AG08396 (cell line): Measurements from ENCODE around the gene MPEG1.

ENCODE experiments used
- DNase-seq: peaks from one replicate; pipeline ENCODE4 v3.0.0; 2012; ENCODE audit warnings: low spot score, mixed read lengths

The MPEG1 gene

GRCh38 chr11:59212744-59213631 lies at the start of gene MPEG1:
MPEG1 (minus strand) TSS chr11:59212927; CDS start chr11:59212865, 62 bp downstream.
- DNase-seq, result no peak

- DNase-seq, result no peak
Observed at GRCh38 chr11:59262177-59262818, 49.6 kb upstream of the MPEG1 start.

- DNase-seq, result no peak
Observed at GRCh38 chr11:59261150-59261549, 48.4 kb upstream of the MPEG1 start.

- no peak for DNase-seq
Observed at GRCh38 chr11:59259867-59260475, 47.2 kb upstream of the MPEG1 start.

DNA sequence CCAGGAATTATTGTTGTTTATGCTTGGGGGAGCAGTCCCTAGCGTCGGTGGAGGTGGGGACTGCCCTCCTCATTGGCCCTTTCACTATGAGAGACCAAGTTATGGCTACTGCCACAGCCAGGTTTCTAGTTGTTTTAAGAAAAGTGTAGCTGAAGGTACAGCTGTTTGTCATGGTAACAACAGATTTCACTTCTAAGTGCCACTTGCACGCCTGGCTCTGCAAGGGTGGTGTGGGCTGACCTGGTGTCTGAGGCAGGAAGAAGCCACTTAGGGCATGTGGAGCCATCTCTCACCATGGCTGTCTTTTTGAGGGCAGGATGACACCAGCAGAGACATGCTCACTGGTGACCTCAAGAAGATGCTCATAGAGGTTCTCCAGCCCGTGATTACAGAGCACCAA lies 46.3 kb upstream of the MPEG1 start:
- no peak for DNase-seq

GRCh38 chr11:59255281-59255680 lies 42.6 kb upstream of the MPEG1 start:
- no peak for DNase-seq

GRCh38 chr11:59254286-59254685 lies 41.6 kb upstream of the MPEG1 start:
- DNase-seq, result no peak

DNA sequence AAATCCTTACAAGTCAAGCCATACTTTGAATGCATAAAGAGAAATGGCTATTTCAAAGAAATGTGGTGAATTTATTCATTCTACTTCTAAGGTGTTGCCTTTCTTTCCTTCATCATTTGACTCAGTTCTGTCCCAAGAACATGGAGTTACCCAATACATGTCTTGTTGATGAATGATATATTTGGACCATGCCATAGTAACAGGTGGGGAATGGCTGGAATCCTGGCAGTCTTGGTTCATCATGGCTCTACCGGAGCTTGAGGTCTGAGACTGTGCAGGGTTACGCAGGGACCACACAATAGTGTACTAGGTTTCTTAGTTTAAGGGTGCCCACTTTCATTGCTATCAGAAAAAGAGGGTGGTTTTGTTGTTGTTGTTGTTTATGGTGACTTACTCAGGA lies 40.3 kb upstream of the MPEG1 start:
- DNase-seq, result no peak

- no peak for DNase-seq
Observed at GRCh38 chr11:59249535-59249934, 36.8 kb upstream of the MPEG1 start.

- DNase-seq, result peak; percentile 39
Observed at GRCh38 chr11:59247531-59248227, 35.0 kb upstream of the MPEG1 start.

- no peak for DNase-seq
Observed at GRCh38 chr11:59243633-59244032, 30.9 kb upstream of the MPEG1 start.

DNA sequence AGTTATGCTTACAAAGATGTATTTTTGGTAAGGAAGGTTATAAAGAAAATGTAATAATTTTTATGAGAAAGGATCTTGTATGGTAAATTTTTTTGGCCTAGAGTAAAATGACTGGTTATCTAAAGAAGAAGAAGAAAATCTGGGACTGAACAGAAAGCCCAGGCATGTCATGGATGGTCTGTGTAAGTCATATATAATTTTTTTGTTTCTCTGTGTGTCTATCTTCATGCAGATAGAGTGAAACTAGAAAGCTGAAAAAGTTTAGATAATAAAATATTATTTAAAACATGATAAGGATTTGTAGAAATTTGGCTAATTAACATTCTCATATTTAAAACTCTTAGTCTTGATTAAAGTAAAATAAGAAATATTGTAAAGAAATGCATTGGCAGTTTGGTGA lies 27.6 kb upstream of the MPEG1 start:
- DNase-seq, result no peak

DNA sequence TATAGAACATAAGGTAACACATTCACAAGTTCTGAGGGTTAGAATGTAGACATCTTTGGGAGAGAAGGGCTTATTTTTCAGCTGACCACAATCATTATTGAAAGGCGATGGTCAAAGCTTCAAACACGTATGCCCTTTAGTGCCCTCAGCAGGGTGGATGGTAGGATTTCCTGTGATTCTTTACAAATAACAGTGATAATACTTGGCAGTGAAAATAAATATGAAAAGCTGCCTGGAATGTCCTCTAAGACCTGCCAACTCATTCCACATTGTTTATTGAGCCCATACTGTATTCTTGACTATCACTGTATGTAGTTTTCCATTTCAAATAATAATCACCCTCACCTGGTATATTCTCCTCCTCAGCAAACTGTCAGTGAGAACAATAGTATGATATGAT lies 13.7 kb upstream of the MPEG1 start:
- DNase-seq, result no peak

GRCh38 chr11:59225017-59225416 lies 12.3 kb upstream of the MPEG1 start:
- no peak for DNase-seq

- DNase-seq, result peak; percentile 20
Observed at GRCh38 chr11:59224351-59224928, 11.7 kb upstream of the MPEG1 start.

DNA sequence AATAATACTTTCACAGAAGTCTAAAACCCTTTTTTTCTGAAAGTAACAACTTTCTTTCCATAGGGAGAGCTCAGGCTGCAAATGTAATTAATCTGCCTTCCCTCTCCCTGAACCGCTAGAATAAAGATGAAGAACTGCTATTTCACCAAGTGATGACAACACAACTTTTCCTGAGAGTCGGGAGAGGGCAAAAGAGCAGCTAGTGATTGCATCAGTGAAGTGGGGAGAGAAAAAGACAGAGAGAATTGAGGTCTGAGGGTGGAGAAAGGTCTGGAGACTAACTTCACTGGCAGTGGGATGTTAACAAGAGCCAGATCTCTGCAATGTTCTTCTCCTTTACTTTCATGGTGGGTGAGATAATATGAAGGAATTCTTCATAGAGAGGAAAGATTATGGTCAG lies 10.9 kb upstream of the MPEG1 start:
- no peak for DNase-seq

DNA sequence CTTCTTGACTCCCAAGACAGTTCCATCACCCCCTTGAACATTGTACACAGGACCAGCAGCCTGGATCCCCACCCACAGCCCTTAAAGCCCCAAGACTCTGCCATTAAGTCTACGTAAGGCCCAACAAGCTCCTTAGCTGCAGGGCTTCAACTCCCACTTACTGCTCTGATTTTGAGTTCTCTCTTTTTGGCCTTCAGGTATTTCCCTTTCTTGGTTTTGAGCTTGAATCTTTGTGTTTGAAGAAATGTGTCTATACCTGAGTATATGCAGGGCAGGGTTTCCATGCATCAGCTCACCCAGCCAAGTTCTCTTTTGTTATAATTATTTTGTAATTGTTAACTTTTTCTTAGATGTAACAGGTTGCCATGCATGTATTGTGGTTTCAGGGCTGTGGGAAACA lies 10.4 kb upstream of the MPEG1 start:
- DNase-seq, result no peak

- DNase-seq, result no peak
Observed at GRCh38 chr11:59222464-59223060, 9.8 kb upstream of the MPEG1 start.

DNA sequence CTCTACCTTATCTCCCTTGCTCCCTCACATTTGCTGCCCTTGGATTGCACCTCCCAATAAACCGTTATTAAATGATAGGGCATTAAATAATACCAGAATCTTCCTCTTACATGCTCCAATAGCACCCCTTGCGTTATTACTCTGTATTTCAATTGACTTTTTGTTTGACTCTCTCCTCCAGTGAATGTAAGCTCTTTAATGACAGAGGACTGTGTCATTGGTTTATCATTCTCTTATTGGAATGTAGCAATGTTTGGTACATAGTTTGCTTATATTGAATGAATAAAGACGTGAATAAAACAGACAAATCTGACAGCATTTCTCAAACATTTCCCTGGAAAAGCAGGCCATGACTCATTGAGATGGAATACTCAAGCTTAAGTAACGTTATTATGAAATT lies 8.7 kb upstream of the MPEG1 start:
- DNase-seq, result peak; percentile 52

- no peak for DNase-seq
Observed at GRCh38 chr11:59219836-59220235, 7.1 kb upstream of the MPEG1 start.

GRCh38 chr11:59218893-59219292 lies 6.2 kb upstream of the MPEG1 start:
- no peak for DNase-seq

DNA sequence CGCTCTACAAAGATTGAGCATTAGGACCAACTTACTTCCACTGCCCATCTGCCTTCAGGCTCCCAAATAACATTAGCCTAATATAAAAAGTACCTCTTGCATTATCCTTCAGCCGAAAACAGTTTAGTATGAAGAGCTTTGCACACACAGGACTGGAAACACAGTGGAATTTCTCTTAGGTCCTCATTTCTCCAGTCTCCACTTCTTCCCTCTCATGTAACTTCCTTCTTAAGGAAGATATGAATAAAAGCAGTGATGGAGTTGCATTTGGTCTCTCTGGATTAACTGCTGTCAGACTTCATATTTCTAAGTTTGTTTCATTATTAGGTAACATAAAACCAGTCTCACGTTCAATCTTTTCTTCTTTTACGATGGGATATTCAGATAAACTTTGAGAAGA lies 5.6 kb upstream of the MPEG1 start:
- DNase-seq, result no peak
